ENCODE data around the gene TSHZ1.

TSHZ1 gene

GRCh38 chr18:75212751-75213090 lies 2.1 kb downstream of the TSHZ1 start:
- Histone ChIP-seq H3K4me3 (ENCODE audit: low read depth, low read length) (peak overlapping the region; percentile 23), H3K27ac (ENCODE audit: extremely low read depth, low read depth, low read length) (peak overlapping the region; percentile 99), H3K4me1 (ENCODE audit: control insufficient read depth, insufficient read depth, low read length) (peaks cover 45% of the 10 kb centered on the region), H3K36me3 (ENCODE audit: control insufficient read depth in 2 of 2, insufficient read depth in 1 of 2, low read length in 2 of 2) (no peaks in the 10 kb centered on the region), H3K9me3 (ENCODE audit: control insufficient read depth, insufficient read depth, low read depth, low read length) (no peaks in the 10 kb centered on the region)
- ChIA-PET POLR2A (interaction anchor here (0.5 kb wide), 1 partner anchor 9 kb away, joined by 4 read pairs; no protein-coding TSS in a partner anchor), CTCF (interaction anchor here (0.7 to 1.0 kb wide), 3 partner anchors 61 to 684 kb away, joined by 3 read pairs; no protein-coding TSS in a partner anchor)
- TF ChIP-seq ZNF561 (tag by site-specific recombination; IDR thresholded peaks at IDR 0.05; ENCODE audit: borderline replicate concordance) (no peak), ZNF248 (tag by site-specific recombination; IDR thresholded peaks at IDR 0.05) (no peak), MEIS1 (CRISPR knock-in tag; IDR thresholded peaks at IDR 0.05; ENCODE audit: borderline replicate concordance) (no peak), YY1 (tag by site-specific recombination; IDR thresholded peaks at IDR 0.05) (no peak), GFI1B (tag by site-specific recombination; IDR thresholded peaks at IDR 0.05) (no peak), ZNF580 (tag by site-specific recombination; IDR thresholded peaks at IDR 0.05) (no peak), WT1 (tag by site-specific recombination; IDR thresholded peaks at IDR 0.05) (no peak), KLF1 (tag by site-specific recombination; IDR thresholded peaks at IDR 0.05) (no peak), ZNF24 (tag by site-specific recombination; IDR thresholded peaks at IDR 0.05) (no peak), ZNF658 (tag by site-specific recombination; IDR thresholded peaks at IDR 0.05) (no peak), ZNF660 (tag by site-specific recombination; IDR thresholded peaks at IDR 0.05) (no peak), HOXC10 (CRISPR knock-in tag; IDR thresholded peaks at IDR 0.05) (no peak), ZNF843 (tag by site-specific recombination; IDR thresholded peaks at IDR 0.05) (no peak), ZBTB11 (tag by site-specific recombination; conservative IDR thresholded peaks at IDR 0.05; ENCODE audit: low read depth) (no peak), ZFP37 (tag by site-specific recombination; IDR thresholded peaks at IDR 0.05) (no peak)

- Histone ChIP-seq H3K36me3 (ENCODE audit: control insufficient read depth in 2 of 2, insufficient read depth in 1 of 2, low read length in 2 of 2) (no peaks in the 10 kb centered on the region), H3K9me3 (ENCODE audit: control insufficient read depth, insufficient read depth, low read depth, low read length) (no peaks in the 10 kb centered on the region), H3K4me1 (ENCODE audit: control insufficient read depth, insufficient read depth, low read length) (peaks cover 56% of the 10 kb centered on the region), H3K4me3 (ENCODE audit: low read depth, low read length) (no peak overlapping the region), H3K27ac (ENCODE audit: extremely low read depth, low read depth, low read length) (no peak overlapping the region; the same call in 1 of the 2 replicates)
- ChIA-PET CTCF (interaction anchor here (0.7 to 0.9 kb wide), 2 partner anchors 11 to 249 kb away, joined by 3 to 4 read pairs; no protein-coding TSS in a partner anchor), POLR2A (no interaction called here)
- TF ChIP-seq ZNF626 (tag by site-specific recombination; IDR thresholded peaks at IDR 0.05) (no peak), ZBTB21 (tag by site-specific recombination; IDR thresholded peaks at IDR 0.05) (no peak), REST (tag by site-specific recombination; IDR thresholded peaks at IDR 0.05) (no peak), PRDM2 (tag by site-specific recombination; IDR thresholded peaks at IDR 0.05; ENCODE audit: borderline replicate concordance) (no peak), ZNF510 (tag by site-specific recombination; IDR thresholded peaks at IDR 0.05; ENCODE audit: insufficient replicate concordance) (no peak), ZNF658 (tag by site-specific recombination; IDR thresholded peaks at IDR 0.05) (no peak), ZNF354C (tag by site-specific recombination; IDR thresholded peaks at IDR 0.05; ENCODE audit: borderline replicate concordance, low read depth) (no peak)
Observed at GRCh38 chr18:75213611-75214331, 3.2 kb downstream of the TSHZ1 start.

All from HEK293 (cell line).